Panc1 (cell line): Measurements from ENCODE around the gene HCN1. TPM values are rescaled to one million over a fixed set of nuclear protein-coding genes. Genes with fewer than 3 reads are reported as not detected.

Experiments used
- ATAC-seq: fragments of 200-7000 bp; cut with Tn5 transposase; 2 replicates; pipeline ENCODE4 v1.9.1; 2020; ENCODE audit warnings: mild to moderate bottlenecking, moderate library complexity
- BruUV-seq: library from RNA; stranded (reverse); fragments of 400-500 nt; replicated peaks from 2 replicates; lab custom pipeline; 2021; lab: Mats Ljungman, UMichigan
- CTCF ChIA-PET: fragments of 300-600 bp; sonication (Branson Sonifier 250); formaldehyde crosslinking; loops from one replicate; lab custom pipeline; 2022; ENCODE audit warnings: antibody characterized with exemption; lab: Charles Lee
- POLR2A ChIA-PET: fragments of 300-600 bp; sonication (Branson Sonifier 250); formaldehyde crosslinking; loops from one replicate; lab custom pipeline; 2022; ENCODE audit warnings: antibody characterized with exemption; lab: Charles Lee
- DNase-seq: peaks from one replicate; pipeline ENCODE4 v3.0.0-alpha.2; 2010; ENCODE audit warnings: low read depth, low spot score
- H3K27ac ChIP-seq: 2 replicates; pipeline ENCODE4 v1.5.1; 2011; ENCODE audit warnings: mild to moderate bottlenecking, low read length, inconsistent platforms
- H3K27me3 ChIP-seq: fragments of 200-500 bp; sonication (Bioruptor generic); 2 replicates; pipeline ENCODE4 v1.6.0; 2014; ENCODE audit warnings: low read length, inconsistent platforms; ENCODE audit not compliant: control insufficient read depth, insufficient read depth
- H3K36me3 ChIP-seq: fragments of 200-500 bp; sonication (Bioruptor generic); 2 replicates; pipeline ENCODE4 v1.5.1; 2014; ENCODE audit warnings: inconsistent platforms, mild to moderate bottlenecking, low read length, moderate library complexity; ENCODE audit not compliant: control insufficient read depth, insufficient read depth
- H3K4me1 ChIP-seq: 2 replicates; pipeline ENCODE4 v1.5.1; 2011; ENCODE audit warnings: inconsistent platforms, mild to moderate bottlenecking, low read length, moderate library complexity; ENCODE audit not compliant: control insufficient read depth, insufficient read depth
- H3K4me3 ChIP-seq, 2 experiments: 2 replicates each; pipeline ENCODE4 v1.5.1; 2011 to 2012; ENCODE audit warnings: low read depth in 2 of 2, low read length in 2 of 2, mild to moderate bottlenecking in 2 of 2, inconsistent platforms in 1 of 2, moderate library complexity in 1 of 2
- H3K9me3 ChIP-seq: fragments of 200-500 bp; sonication (Bioruptor generic); 2 replicates; pipeline ENCODE4 v1.5.1; 2014; ENCODE audit warnings: low read depth, mild to moderate bottlenecking, inconsistent platforms, low read length, moderate library complexity; ENCODE audit not compliant: control insufficient read depth, insufficient read depth
- CTCF ChIP-seq: fragments of 450-650 bp; IDR thresholded peaks from 2 replicates; pipeline ENCODE4 v1.5.1; 2017; ENCODE audit warnings: mild to moderate bottlenecking
- POLR2AphosphoS5 ChIP-seq: IDR thresholded peaks from 2 replicates; pipeline ENCODE4 v1.6.1; 2012; ENCODE audit warnings: mild to moderate bottlenecking, low read depth, low read length, moderate library complexity
- SIN3A ChIP-seq: IDR thresholded peaks from 2 replicates; pipeline ENCODE4 v1.6.1; 2012; ENCODE audit warnings: low read depth, mild to moderate bottlenecking, low read length, moderate library complexity, borderline replicate concordance; ENCODE audit not compliant: insufficient read depth
- TCF7L2 ChIP-seq: IDR thresholded peaks from 2 replicates; pipeline ENCODE4 v1.6.1; 2011; ENCODE audit warnings: mild to moderate bottlenecking, low read depth, low read length, inconsistent platforms
- in situ Hi-C: cut with HindIII; loops from 2 replicates; pipeline ENCODE4 v1.10.0; 2016; ENCODE audit warnings: low sequenced_read_pairs, low pct_unique_long_range_greater_than_20kb
- intact Hi-C: fragments of 100-400 bp; cut with micrococcal nuclease; formaldehyde crosslinking; loops from one replicate; pipeline ENCODE4 v1.10.0; 2022; ENCODE audit not compliant: unreplicated experiment
- total RNA-seq: library from RNA; stranded (reverse); gene quantifications from one replicate; pipeline ENCODE4 v1.2.1, GENCODE V29; 2021; ENCODE audit not compliant: unreplicated experiment
- TF ChIP-seq, protein P1 (sequence below), 2 experiments: IDR thresholded peaks; 2 replicates each; pipeline ENCODE4 v1.6.1; 2011 to 2012; ENCODE audit warnings: low read depth in 2 of 2, control low read depth in 1 of 2, low read length in 1 of 2, mild to moderate bottlenecking in 1 of 2, moderate library complexity in 1 of 2; ENCODE audit not compliant: insufficient read depth in 1 of 2

HCN1 gene
- total RNA-seq, 1 experiment from 2014 or later = 0.36 TPM

- CTCF ChIA-PET = no interaction called here
- Histone ChIP-seq H3K36me3 (no peaks in the 10 kb centered on the region), H3K27me3 (no peaks in the 10 kb centered on the region)
Observed at GRCh38 chr5:45687701-45688100, 8.5 kb downstream of the HCN1 start.

GRCh38 chr5:45686620-45687019, 9.6 kb downstream of the HCN1 start:
- H3K27ac ChIP-seq = no peak overlapping the region
- no peaks in the 10 kb centered on the region for H3K36me3 ChIP-seq
- TF ChIP-seq SIN3A (no peak), CTCF (no peak), POLR2AphosphoS5 (no peak), TCF7L2 (no peak)
- TF ChIP-seq, protein P1, sequence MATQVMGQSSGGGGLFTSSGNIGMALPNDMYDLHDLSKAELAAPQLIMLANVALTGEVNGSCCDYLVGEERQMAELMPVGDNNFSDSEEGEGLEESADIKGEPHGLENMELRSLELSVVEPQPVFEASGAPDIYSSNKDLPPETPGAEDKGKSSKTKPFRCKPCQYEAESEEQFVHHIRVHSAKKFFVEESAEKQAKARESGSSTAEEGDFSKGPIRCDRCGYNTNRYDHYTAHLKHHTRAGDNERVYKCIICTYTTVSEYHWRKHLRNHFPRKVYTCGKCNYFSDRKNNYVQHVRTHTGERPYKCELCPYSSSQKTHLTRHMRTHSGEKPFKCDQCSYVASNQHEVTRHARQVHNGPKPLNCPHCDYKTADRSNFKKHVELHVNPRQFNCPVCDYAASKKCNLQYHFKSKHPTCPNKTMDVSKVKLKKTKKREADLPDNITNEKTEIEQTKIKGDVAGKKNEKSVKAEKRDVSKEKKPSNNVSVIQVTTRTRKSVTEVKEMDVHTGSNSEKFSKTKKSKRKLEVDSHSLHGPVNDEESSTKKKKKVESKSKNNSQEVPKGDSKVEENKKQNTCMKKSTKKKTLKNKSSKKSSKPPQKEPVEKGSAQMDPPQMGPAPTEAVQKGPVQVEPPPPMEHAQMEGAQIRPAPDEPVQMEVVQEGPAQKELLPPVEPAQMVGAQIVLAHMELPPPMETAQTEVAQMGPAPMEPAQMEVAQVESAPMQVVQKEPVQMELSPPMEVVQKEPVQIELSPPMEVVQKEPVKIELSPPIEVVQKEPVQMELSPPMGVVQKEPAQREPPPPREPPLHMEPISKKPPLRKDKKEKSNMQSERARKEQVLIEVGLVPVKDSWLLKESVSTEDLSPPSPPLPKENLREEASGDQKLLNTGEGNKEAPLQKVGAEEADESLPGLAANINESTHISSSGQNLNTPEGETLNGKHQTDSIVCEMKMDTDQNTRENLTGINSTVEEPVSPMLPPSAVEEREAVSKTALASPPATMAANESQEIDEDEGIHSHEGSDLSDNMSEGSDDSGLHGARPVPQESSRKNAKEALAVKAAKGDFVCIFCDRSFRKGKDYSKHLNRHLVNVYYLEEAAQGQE (IDR thresholded peaks at IDR 0.05; ENCODE audit: insufficient read depth in 1 of 2, low read depth in 2 of 2, low read length in 1 of 2) = no peak
- H3K27me3 ChIP-seq = no peaks in the 10 kb centered on the region
- H3K4me3 ChIP-seq = no peak overlapping the region
- DNase-seq (no peak), ATAC-seq (no peak)
- in situ Hi-C loops = no loop called here
- BruUV-seq = no TSS peak
- no peaks in the 10 kb centered on the region for H3K9me3 ChIP-seq
- no peaks in the 10 kb centered on the region for H3K4me1 ChIP-seq
- ChIA-PET CTCF (no interaction called here), POLR2A (no interaction called here)
- intact Hi-C loops = no loop called here

More at GRCh38 chr5:45687701-45688100, 8.5 kb downstream of the HCN1 start:
- no peak overlapping the region for H3K27ac ChIP-seq
- in situ Hi-C loops = no loop called here
- H3K9me3 ChIP-seq = no peaks in the 10 kb centered on the region
- no peak for ATAC-seq
- no peak for TF ChIP-seq TCF7L2
- TF ChIP-seq CTCF = no peak
- no peak for TF ChIP-seq SIN3A
- TF ChIP-seq, protein P1 (IDR thresholded peaks at IDR 0.05; ENCODE audit: insufficient read depth in 1 of 2, low read depth in 2 of 2, low read length in 1 of 2) = no peak
- TF ChIP-seq POLR2AphosphoS5 = no peak
- POLR2A ChIA-PET = no interaction called here
- BruUV-seq = no TSS peak
- no peaks in the 10 kb centered on the region for H3K4me1 ChIP-seq
- DNase-seq = no peak
- intact Hi-C loops = no loop called here
- no peak overlapping the region for H3K4me3 ChIP-seq
